Activated CD8-positive, alpha-beta memory T cell treated with anti-CD3 and anti-CD28 coated beads, Interleukin-2, amount 50 U/mL, for 4 hours (primary cell): ENCODE measurements around the gene DUS1L.

Experiments
- DNase-seq: peaks from one replicate; pipeline ENCODE4 v3.0.0-alpha.2; 2020

Gene DUS1L

GRCh38 chr17:82022310-82022980, 43.2 kb downstream of the DUS1L start, which contains the start of gene CENPX:
TSS of gene CENPX (minus strand) at chr17:82022878. CDS start at chr17:82022861, 17 bp downstream.
- DNase-seq, result no peak

- no peak for DNase-seq
These were observed 43.7 kb downstream of the DUS1L start for GRCh38 chr17:82021900-82022309.

- peak; percentile 63 for DNase-seq
These were observed 44.3 kb downstream of the DUS1L start for GRCh38 chr17:82021107-82021899.

- DNase-seq, result no peak
These were observed 45.0 kb downstream of the DUS1L start for GRCh38 chr17:82020572-82021106.

GRCh38 chr17:82019690-82020571, 45.7 kb downstream of the DUS1L start:
- DNase-seq, result peak; percentile 70

- DNase-seq, result no peak
These were observed 46.5 kb downstream of the DUS1L start for GRCh38 chr17:82018989-82019689.

GRCh38 chr17:82018152-82018988, 47.2 kb downstream of the DUS1L start:
- no peak for DNase-seq

GRCh38 chr17:82017612-82018151, 47.9 kb downstream of the DUS1L start:
- no peak for DNase-seq

GRCh38 chr17:82016875-82017459, 48.6 kb downstream of the DUS1L start:
- no peak for DNase-seq

- DNase-seq, result no peak
These were observed 49.3 kb downstream of the DUS1L start for GRCh38 chr17:82016061-82016874.

GRCh38 chr17:82015311-82015971, 50.2 kb downstream of the DUS1L start:
- DNase-seq, result no peak

- DNase-seq, result no peak
These were observed 50.7 kb downstream of the DUS1L start for GRCh38 chr17:82014971-82015310.

- no peak for DNase-seq
These were observed 51.2 kb downstream of the DUS1L start for GRCh38 chr17:82014432-82014831.

- DNase-seq, result no peak
These were observed 51.8 kb downstream of the DUS1L start for GRCh38 chr17:82013772-82014321.

GRCh38 chr17:82013341-82013740, 52.3 kb downstream of the DUS1L start:
- no peak for DNase-seq

- DNase-seq, result no peak
These were observed 52.8 kb downstream of the DUS1L start for GRCh38 chr17:82012640-82013295.

GRCh38 chr17:82012261-82012639, 53.4 kb downstream of the DUS1L start:
- DNase-seq, result no peak

- DNase-seq, result no peak
These were observed 53.9 kb downstream of the DUS1L start for GRCh38 chr17:82011617-82012187.
